NCI-H2107 (cell line): ENCODE measurements around the gene IL24.
A peak's percentile ranks its signal among the peaks of the same experiment; 100 is the strongest.
"Not testable (repeated sequence)": the region's sequence is repeated elsewhere in the genome, so short reads cannot be mapped to it uniquely, and the experiment has no call there.

Experiments used
- DNase-seq: peaks from one replicate; lab custom pipeline; 2025; lab: John Stamatoyannopoulos, UW

The IL24 gene

DNA sequence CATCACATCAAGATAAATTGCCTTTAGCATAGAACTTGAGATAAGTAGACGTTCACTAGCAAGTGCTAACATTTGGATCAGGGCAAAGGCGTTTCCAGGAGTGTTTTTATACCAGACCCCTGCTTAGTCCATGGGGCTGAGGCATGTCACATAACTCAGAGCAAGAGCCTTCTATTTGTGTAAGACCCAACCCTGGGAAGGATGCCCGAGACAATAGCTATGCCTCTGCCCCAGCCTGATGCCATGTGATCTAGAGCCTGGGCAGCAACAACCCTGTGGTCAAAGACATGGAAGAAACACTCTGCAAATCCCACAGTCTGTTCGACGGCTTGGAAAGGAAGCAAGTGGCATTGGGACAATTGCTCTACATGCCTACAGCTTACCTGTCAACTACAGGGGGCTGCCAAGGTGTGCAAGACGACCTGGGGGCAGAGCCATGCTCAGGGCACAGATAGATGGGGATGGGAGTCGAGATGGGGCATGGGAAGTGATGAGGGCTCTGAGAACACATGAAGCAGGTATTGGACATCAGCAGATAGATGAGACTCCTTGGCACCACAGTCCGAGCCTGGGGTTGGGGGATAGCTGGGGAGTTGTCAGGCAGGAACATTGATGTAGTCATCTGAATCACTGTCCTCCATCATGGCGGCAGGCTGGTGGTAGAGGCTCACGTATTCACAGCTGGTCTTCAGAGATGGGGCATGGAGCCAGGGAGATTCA, 7.3 kb downstream of the IL24 start:
- no peak for DNase-seq

DNA sequence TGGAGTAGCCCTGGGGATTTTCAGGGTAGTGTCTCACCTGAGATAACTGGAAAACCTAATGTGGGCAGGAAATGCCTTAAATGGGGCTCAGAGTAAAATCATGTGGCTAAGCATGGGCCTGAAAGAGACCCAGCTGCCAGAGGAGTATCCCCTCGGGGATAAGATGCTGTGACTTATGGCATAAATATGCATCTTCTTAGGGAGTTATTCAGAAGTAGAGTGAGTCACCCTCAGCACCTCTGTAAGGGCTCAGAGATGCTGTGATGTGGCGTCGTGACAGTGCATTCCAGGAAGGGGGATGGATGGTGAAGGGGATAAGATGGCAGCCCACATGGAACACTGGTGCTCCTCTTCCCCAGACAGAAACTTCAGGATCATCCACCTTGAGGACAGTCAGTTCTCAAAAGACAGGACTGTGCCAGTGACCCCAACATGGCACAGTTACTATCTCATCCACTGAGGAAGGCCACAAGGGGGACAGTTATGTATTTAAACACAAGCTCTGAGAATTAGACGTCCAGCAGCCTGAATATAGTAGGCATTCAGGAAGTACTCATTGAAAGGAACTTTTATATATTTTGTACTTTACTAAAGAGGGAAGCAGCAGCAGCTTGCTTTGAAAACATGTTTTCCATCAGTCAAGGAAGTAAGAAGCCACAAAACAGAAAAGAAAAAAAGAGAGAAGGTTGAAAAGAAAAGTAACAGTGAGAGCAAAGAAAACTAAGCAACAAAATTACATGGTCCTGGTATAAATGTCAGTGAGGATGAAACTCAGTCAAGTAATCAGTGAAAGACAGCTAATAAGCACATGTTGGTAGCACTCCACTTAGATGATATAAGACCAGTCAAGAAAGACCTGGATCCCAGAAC, 8.3 kb downstream of the IL24 start:
- no peak for DNase-seq

DNA sequence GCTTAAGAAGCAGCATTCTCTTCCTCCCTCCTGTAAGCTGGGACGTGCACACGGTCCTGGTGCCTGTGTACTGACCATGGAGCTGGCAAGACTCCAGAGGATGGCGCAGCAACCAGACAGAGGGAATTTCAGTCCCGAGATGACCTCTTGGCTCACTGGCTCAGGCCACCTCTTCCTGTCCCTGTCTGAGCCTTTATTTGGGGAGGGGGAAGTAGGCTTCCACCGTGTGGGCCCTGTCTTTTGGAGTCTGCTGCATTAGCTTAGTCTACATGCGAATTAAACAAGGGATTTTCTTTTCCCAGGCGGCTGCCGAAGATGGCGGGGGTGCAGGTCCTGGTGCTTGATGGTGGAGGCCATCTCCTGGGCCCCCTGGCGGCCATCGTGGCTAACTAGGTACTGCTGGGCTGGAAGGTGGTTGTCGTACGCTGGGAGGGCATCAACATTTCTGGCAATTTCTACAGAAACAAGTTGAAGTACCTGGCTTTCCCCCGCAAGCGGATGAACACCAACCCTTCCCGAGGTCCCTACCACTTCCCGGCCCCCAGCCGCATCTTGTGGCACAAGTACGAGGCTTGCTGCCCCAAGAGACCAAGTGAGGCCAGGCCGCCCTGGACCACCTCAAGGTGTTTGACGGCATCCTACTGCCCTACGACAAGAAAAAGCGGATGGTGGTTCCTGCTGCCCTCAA, 10.2 kb downstream of the IL24 start:
- DNase-seq = no peak

DNA sequence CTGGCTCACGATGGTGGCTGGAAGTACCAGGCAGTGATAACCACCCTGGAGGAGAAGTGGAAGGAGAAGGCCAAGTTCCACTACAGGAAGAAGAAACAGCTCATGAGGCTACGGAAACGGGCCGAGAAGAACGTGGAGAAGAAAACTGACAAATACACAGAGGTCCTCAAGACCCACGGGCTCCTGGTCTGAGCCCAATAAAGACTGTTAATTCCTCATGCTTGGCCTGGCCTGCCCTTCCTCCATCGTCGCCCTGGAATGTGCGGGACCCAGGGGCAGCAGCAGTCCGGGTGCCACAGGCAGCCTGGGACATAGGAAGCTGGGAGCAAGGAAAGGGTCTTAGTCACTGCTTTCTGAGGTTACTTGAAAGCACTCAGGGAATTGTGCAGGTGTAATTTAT, 10.8 kb downstream of the IL24 start:
- DNase-seq = no peak

DNA sequence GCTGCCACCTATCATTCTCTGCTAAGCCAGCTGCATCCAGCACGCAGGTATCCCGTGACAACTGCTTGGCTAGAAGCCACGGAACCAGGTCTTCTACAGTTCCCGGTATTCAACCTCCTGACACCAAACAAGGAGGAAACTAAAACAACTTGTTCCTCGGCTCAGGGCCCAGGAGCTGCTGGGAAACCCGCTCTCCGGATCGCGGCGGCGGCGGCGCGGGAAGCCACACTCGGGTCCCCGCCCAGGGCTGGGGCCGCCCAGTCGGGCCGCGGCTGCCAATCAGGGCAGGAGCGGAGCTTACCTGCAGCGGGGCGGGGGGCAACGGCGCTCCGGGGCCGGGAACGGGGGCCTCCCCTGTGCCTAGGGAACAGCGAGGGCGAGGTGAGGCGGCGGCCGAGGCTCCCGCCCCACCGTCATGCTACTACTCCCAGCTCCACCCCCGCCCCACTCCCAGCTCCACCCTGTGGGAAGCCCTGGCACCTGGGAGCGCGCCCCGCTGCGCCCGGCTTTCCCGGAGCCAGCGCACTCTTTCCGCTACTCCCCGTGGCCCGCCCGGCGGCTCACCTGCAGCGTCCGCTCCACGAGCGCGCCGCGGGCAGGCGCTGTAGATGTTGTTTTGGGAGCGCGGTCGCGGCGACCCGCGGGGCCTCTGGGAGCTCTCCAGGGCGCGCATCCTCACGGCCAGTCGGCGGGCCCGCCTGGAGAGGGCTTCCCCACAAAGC, 12.1 kb downstream of the IL24 start:
- peak; percentile 69 for DNase-seq

DNA sequence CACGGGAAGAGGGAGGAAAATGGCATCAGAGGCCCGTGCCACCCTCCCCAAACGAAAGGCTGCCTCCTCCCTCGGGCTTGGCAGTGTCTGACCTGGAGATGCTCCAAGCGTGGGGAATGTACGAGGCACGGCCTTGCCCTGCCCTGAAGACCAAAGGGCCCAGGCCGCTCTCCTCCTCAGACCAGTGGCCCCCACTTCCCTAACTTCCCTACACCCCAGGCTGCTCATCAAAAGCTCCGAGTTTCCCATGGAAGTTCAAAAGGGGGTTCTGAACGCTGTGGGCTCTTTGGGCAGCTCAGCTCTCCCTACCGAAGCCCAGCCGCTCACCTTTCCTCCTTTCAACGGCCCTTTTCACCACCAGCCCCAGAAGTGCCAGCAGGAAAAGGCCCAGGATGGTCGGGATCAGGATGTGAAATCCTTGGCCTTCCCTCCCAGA, 12.7 kb downstream of the IL24 start:
- no peak for DNase-seq

DNA sequence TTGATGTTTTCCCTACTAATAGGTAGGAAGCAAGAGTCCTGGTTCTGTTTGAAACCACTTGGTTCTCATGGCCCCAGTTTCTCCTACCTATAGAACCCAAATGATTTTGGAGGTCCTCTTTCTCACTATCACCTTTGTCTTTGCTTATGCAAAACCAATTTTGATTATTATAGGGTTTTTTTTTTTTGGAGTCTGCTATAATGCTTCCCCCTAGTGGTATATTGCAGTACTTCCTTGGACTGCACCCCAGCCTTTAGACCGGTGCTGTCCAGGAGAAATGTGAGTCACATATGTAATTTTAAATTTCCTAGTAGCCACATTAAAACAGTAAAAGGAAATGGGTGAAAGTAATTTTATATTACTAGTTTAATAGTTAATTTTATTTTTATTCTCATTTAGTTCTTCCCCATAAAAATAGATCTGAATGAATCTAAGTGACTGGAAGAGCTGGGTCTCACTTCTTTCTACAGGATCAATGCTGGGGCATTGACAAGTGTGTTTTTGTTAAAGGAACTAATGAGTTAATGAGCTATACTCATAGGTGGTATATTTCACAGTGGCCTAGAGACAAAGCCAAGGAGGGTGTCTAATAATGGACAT, 13.9 kb downstream of the IL24 start:
- no peak for DNase-seq

DNA sequence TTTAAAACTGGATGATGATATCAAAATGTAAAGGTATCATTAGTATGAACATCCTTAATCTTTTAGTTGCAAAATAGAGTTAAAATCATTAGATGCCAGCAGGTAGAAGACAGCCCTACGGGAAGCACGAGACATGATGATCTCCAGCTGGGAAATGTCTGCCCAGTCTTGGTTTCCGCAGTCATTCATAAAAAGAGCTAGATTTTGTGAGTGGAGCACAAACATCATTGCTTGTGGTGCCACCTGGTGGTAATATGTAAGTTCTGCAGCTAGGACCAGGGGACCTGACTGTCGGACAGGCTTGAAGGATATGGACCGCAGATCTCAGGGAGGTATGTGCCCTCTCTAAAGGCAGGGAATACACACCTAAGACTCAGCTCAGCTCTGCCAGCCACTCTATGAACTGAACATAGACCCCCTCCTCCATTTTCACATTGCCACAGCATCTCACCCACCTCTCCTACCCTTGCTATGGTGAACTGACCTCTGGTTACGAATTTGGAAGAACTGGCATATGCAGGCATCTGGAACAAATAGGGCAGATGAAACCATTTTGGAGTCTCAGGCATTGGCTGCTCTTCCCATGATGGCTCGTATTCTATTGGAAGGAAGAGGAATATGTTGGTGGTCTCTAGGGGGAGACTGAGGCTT, 15.3 kb downstream of the IL24 start:
- DNase-seq = peak; percentile 81

DNA sequence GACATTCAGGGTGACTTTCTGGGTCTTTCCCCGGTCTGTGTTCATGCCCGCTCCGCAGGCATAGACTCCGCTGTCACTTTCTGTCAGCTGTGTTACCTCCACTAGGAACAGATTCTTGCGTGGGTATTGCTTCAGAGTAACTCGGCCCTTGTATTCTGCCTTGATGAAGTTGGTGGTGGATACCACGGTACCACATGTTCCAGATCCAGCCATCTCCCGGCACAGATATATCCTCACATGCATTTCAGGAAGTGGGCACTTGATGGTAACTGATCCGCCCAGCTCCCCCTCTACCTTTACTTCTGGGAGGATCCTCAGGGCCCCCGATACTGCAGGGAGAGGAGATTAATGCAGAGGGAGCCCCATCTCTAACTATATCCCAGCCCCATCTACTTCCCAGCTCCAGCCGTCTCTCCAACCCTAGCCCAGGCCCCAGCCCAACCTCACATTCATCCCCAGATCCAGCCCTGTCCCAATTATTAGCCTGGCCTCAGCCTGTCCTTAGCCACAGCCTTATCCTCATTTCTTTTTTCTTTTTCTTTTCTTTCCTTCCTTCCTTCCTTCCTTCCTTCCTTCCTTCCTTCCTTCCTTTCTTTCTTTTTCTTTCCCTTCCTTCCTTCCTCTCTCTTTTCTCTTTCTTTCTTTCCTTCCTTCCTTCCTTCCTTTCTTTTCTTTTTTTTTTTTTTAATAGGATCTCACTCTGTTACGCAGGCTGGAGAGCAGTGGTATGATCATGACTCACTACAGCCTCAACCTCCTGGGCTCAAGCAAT, 16.7 kb downstream of the IL24 start:
- DNase-seq = no peak

DNA sequence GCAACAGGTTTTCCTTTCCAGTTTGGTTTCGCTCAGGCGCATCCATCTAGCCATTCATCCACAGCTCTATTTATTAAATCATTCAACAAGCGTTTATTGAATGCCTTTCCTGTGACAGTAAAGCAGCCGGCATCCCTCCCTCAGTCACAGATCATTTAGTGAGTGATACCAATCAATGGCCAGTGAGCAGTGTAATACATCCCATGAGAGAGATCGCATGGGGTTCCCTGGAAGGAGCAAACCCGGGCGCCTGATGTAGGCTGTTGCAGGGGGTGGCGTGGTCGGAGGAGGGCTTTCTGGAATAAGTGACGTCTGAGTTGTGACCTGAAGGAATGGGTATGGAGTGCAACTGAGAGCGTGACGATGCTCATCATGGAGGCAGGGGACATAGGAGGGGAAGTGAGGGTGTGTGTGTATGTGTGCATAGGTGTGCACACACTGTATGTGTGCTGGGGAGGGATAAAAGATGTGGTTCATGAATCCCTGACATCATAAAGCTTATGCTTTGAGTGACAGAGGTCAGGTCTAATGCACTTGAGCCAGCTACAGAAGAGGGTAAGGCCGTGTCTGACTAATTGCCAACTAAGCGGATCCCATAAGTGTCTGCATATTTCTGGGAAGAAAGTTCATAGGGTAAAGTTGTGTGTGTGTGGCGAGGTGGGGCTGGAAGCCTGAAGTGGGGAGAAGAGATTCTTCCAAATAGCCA, 17.9 kb downstream of the IL24 start:
- DNase-seq = no peak

DNA sequence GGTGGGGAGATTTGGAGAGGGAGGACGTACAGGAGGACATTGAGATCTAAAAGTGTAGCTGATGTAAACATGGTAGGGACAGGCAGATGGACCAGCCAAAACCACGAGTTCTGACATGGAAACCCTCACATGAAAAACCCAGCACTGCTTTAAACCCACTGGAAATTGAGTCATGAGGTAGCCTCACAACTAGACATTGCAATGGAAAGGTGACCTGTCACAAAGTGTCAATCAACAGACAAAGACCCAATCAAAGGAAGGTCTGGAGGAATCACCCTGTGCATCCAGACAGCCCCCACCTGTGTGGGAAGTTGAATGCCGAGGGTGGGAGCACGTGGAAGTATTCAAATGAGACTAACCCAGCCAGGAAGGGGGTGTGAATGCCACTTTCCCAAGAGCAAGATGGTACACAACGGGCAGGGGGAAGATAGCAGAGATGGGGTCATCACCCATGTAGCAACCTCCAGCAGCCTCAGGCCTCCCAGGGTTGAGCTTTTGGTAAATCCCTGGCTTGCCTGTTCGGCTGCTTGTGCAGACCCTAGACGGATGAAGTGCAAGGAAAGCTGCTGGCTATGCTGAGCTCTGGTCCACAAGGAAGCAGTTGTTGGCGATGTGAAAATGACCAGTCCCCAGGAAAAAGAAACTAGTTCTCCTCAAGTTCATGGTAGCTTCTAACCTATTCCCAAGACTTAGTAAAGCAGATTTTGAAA, 18.9 kb downstream of the IL24 start:
- no peak for DNase-seq

DNA sequence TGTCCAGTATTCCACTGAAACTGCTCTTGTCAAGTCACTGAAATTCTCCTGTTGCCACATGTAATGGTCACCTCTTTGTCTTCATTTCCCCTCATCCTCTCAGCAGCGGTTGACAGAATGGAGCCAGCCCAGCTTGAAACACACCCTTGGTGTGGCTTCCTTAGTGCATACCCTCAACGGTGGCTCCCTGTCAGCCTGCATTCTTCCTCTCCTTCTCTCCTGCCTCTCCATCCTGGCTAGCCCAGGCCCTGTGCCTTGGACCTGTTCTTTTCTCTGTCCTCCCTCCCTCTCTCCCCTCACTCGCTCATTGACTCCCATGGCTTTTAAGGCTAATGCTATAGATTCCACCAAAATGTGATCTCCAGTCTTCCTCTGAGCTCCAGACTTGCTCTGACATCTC, 20.8 kb downstream of the IL24 start:
- DNase-seq = no peak

DNA sequence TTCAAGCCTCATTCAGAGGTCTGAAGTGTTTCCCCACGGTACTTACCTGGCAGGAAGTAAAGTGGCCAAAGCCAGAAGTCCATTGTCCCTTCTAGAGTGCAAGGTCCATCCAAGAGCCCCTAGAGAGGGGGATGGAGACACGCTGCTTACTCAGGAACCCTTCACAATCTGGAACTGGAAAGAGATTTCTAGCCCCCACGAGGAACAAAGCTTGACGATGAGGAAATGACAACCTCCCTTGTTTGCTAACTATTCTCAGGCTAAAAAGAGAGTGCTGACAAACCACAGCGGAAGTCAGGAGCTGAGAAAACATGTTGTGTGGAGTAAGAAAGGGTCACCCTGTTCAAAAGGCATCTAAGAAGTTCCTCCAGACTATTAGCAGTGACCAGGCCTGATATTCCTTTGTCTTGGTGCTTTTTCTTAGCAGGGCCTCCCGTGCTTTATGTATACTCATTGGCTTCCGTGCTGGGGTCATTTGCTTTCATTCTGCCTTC, 24.6 kb downstream of the IL24 start, which contains the start of gene FCMR:
TSS of gene FCMR (minus strand) at position 170 of the 494 bp plus-strand sequence. CDS start at position 83, 87 bp downstream.
- no peak for DNase-seq

DNA sequence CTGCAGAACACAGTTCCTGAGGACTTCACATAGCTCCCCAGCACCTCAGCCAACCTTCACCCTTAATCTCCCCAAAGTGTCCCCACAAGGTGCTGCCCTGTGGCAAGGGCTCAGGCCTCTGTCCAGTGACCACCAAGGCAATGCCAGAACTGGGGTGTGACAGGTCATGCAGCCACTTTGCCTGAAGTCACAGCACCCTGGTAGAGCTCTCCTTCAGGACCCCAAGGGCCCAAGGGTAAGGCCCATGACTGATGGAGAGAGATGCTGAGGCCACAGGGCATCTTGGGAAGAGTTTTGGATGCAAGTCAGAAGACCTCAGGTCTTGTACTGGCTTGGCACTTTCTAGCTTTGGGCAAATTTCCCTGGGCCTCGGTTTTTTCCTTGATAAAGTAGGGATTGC, 25.3 kb downstream of the IL24 start:
- DNase-seq = no peak

DNA sequence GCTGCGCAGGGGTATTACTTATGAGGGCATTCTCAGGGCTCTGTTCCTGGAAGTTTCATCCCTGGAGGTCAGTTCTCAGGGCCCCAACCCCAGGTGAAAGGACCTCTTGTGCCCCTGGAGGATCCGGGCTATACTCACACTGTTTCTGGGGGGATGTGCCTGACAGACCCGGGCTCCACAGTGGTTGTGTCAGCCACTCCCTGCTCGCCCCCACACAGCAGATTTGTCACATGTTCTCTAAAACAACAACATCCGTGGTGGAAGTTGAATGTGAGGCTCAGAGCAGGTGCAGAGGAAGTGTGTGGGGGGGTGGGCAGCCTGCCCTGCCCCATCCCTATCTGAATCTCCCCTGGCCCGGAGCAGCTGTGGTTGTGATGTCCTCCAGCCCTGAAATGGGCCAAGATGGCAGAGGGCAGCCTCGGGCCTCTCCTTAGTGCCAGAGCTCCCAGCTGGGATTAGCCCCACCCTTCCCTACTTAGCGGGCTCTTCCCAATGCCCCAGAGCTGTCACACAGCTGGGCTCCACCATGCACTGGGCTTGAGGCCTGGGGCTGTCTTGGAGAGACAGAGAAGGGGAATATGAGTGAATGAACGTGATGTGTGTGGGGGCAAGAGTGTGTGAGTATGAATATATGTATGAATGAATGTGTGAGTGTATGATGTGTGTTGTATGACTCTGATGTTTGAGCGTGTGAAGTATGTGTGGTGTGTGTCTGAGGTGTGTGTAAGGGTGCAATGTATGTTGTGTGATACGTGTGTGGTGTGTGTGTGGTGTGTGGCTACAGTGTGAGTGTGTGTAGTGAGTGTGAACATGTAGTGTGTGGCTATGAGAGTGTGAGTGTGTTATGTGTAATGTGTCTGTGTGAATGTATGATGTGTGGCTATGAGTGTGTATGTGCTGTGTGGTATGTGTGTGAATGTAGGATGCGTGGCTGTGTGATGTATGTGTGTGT, 26.0 kb downstream of the IL24 start:
- DNase-seq = no peak

DNA sequence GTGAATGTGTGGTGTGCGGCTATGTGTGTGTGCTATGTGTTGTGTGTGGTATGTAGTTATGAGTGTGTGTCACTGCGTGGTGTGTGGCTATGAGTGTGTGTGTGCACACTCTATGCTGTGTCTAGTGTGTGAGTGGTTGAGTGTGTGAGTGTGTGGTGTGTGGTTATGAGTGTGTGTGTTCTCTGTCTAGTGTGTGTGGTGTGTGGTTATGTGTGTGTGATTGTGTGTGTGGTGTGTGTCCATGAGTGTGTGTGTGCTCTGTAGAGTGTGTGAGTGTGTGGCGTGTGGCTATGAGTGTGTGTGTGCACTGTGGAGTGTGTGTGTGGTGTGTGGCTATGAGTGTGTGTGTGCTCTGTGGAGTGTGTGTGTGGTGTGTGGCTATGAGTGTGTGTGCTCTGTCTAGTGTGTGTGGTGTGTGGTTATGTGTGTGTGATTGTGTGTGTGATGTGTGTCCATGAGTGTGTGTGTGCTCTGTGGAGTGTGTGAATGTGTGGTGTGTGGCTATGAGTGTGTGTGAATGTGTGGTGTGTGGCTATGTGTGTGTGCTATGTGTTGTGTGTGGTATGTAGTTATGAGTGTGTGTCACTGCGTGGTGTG, 26.8 kb downstream of the IL24 start:
- not testable (repeated sequence) for DNase-seq

DNA sequence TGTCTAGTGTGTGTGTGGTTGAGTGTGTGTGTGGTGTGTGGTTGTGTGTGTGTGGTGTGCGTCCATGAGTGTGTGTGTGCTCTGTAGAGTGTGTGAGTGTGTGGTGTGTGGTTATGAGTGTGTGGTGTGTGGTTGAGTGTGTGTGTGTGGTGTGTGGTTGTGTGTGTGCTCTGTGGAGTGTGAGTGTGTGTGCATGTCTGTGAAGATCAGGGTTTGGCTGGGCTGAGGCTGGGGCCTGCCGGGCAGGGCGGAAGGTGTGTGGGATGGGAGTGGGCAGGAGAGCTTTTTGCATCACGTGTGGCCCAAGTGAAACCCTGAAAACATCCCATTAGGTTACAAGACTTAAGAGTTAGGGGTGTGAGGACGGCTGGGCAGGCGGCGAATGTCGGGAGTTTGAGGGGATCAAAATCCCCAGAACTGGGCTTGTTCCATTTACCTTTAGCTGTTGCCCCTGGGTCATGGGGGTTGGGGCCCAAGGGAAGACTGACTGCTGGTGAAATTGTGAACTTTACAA, 27.4 kb downstream of the IL24 start:
- DNase-seq = no peak
